OCI-LY1 (cell line): Measurements from ENCODE around the gene STK32B.

ENCODE experiments used
- EZH2 ChIP-seq: fragments of 200-600 bp; sonication (generic), shearing (Covaris generic); IDR thresholded peaks from 2 replicates; pipeline ENCODE4 v1.8.0; 2017; ENCODE audit warnings: borderline replicate concordance, mixed run types, mild to moderate bottlenecking, antibody characterized with exemption, low read length, moderate library complexity, mixed read lengths
- TF ChIP-seq, protein P1 (sequence below): fragments of 200-600 bp; sonication (generic), shearing (Covaris generic); IDR thresholded peaks from 2 replicates; pipeline ENCODE4 v1.5.1; 2017; ENCODE audit warnings: mild to moderate bottlenecking, antibody characterized with exemption, low read length, moderate library complexity, mixed read lengths

DNA sequence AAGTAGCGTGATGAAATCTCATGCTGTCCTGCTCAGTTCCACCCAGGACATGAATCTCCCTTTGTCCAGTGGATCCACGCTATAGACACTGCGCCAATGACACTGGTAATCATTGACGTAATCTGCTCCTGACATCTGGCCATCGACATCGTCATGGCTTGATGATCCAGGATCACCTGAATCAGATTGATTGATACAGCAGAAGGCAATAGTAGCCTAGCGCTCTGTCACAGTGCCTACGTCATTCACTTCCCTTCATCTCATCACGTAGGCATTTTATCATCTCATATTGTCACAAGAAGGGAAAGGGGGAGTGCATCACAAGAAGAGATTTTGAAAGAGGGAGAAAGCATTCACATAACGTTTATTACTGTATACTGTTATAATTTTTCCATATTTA, 68.8 kb downstream of the STK32B start:
- TF ChIP-seq, protein P1, sequence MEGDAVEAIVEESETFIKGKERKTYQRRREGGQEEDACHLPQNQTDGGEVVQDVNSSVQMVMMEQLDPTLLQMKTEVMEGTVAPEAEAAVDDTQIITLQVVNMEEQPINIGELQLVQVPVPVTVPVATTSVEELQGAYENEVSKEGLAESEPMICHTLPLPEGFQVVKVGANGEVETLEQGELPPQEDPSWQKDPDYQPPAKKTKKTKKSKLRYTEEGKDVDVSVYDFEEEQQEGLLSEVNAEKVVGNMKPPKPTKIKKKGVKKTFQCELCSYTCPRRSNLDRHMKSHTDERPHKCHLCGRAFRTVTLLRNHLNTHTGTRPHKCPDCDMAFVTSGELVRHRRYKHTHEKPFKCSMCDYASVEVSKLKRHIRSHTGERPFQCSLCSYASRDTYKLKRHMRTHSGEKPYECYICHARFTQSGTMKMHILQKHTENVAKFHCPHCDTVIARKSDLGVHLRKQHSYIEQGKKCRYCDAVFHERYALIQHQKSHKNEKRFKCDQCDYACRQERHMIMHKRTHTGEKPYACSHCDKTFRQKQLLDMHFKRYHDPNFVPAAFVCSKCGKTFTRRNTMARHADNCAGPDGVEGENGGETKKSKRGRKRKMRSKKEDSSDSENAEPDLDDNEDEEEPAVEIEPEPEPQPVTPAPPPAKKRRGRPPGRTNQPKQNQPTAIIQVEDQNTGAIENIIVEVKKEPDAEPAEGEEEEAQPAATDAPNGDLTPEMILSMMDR: no peak
- TF ChIP-seq EZH2: no peak
